Loucy (cell line): ENCODE measurements around the gene MGLL.

Source experiments
- EZH2phosphoT487 ChIP-seq: fragments of 200-600 bp; IDR thresholded peaks from 2 replicates; pipeline ENCODE4 v1.6.1; 2018; ENCODE audit warnings: antibody characterized with exemption, mild to moderate bottlenecking, moderate library complexity, borderline replicate concordance
- TF ChIP-seq, protein P1 (sequence below): fragments of 200-600 bp; sonication (generic); conservative IDR thresholded peaks from 2 replicates; pipeline ENCODE4 v1.5.1; 2014; ENCODE audit warnings: mild to moderate bottlenecking, antibody characterized with exemption, low read length

DNA sequence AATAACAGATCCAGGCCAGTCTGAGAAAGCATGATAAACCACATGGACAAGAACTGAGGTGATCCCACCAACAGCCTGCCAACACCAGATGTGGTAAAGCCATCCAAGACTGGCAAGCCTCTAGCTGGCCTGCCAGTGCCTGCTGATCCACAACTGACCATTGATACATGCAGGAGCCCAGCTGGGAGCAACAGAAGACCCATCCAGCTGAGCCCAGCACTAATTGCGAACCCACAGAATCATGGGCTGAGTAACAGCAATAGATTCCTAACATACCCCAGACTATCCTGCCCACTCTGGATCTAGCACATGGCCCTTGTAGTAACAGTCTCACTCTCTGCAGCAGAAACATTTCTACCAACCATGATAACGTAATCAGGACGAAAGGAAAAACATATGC lies 10.6 kb downstream of the MGLL start:
- TF ChIP-seq, protein P1, sequence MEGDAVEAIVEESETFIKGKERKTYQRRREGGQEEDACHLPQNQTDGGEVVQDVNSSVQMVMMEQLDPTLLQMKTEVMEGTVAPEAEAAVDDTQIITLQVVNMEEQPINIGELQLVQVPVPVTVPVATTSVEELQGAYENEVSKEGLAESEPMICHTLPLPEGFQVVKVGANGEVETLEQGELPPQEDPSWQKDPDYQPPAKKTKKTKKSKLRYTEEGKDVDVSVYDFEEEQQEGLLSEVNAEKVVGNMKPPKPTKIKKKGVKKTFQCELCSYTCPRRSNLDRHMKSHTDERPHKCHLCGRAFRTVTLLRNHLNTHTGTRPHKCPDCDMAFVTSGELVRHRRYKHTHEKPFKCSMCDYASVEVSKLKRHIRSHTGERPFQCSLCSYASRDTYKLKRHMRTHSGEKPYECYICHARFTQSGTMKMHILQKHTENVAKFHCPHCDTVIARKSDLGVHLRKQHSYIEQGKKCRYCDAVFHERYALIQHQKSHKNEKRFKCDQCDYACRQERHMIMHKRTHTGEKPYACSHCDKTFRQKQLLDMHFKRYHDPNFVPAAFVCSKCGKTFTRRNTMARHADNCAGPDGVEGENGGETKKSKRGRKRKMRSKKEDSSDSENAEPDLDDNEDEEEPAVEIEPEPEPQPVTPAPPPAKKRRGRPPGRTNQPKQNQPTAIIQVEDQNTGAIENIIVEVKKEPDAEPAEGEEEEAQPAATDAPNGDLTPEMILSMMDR: no peak
- TF ChIP-seq EZH2phosphoT487: no peak
